ENCODE results near the gene TSC1. TPM values are rescaled to one million over a fixed set of nuclear protein-coding genes. Genes with fewer than 3 reads are reported as not detected.
A peak's percentile ranks its signal among the peaks of the same experiment; 100 is the strongest.

The TSC1 gene
- polyA plus RNA-seq, 1 donor: 36.1 TPM

GRCh38 chr9:132935026-132935425 lies 9.4 kb downstream of the TSC1 start:
- no peak for DNase-seq

- no peak for DNase-seq
Measured at GRCh38 chr9:132931178-132931735, 13.2 kb downstream of the TSC1 start.

- no peak for DNase-seq
Measured at GRCh38 chr9:132927704-132928103, 16.7 kb downstream of the TSC1 start.

GRCh38 chr9:132923346-132923902 lies 21.0 kb downstream of the TSC1 start:
- DNase-seq: no peak

GRCh38 chr9:132919614-132920268 lies 24.7 kb downstream of the TSC1 start:
- no peak for DNase-seq

- no peak for DNase-seq
Measured at GRCh38 chr9:132914924-132915323, 29.5 kb downstream of the TSC1 start.

GRCh38 chr9:132912131-132912530 lies 32.3 kb downstream of the TSC1 start:
- no peak for DNase-seq

GRCh38 chr9:132910376-132910775 lies 34.0 kb downstream of the TSC1 start:
- DNase-seq: no peak

GRCh38 chr9:132909311-132909710 lies 35.1 kb downstream of the TSC1 start:
- DNase-seq: no peak

GRCh38 chr9:132908635-132909034 lies 35.8 kb downstream of the TSC1 start:
- no peak for DNase-seq

GRCh38 chr9:132905726-132906125 lies 38.7 kb downstream of the TSC1 start:
- no peak for DNase-seq

- DNase-seq: no peak
Measured at GRCh38 chr9:132903574-132904492, 40.6 kb downstream of the TSC1 start.

GRCh38 chr9:132901858-132902831 lies 42.3 kb downstream of the TSC1 start:
- DNase-seq: peak; percentile 85

GRCh38 chr9:132898051-132898450 lies 46.4 kb downstream of the TSC1 start:
- DNase-seq: no peak

- no peak for DNase-seq
Measured at GRCh38 chr9:132896906-132897305, 47.5 kb downstream of the TSC1 start.

- no peak for DNase-seq
Measured at GRCh38 chr9:132896264-132896663, 48.2 kb downstream of the TSC1 start.

GRCh38 chr9:132894862-132895835 lies 49.3 kb downstream of the TSC1 start:
- DNase-seq: no peak

- DNase-seq: no peak
Measured at GRCh38 chr9:132894346-132894745, 50.1 kb downstream of the TSC1 start.

- DNase-seq: no peak
Measured at GRCh38 chr9:132892400-132892799, 52.0 kb downstream of the TSC1 start.

- no peak for DNase-seq
Measured at GRCh38 chr9:132888151-132888550, 56.3 kb downstream of the TSC1 start.

Measured in hindlimb muscle (tissue), 1 donor.